ENCODE results near the gene SCARF1.

The SCARF1 gene

GRCh38 chr17:1616101-1616500 is 29.4 kb downstream of the SCARF1 start:
- DNase-seq (ENCODE audit: low read depth) = no peak
- H3K4me3 ChIP-seq (ENCODE audit: low read length) = no peak overlapping the region
- TF ChIP-seq CTCF (conservative IDR thresholded peaks at IDR 0.05; ENCODE audit: low read length) = no peak

- DNase-seq (ENCODE audit: low read depth) = no peak
- no peak overlapping the region for H3K4me3 ChIP-seq (ENCODE audit: low read length)
- no peak for TF ChIP-seq CTCF (conservative IDR thresholded peaks at IDR 0.05; ENCODE audit: low read length)
Measured at GRCh38 chr17:1612400-1612799, 33.1 kb downstream of the SCARF1 start.

GRCh38 chr17:1611715-1612114 is 33.8 kb downstream of the SCARF1 start:
- DNase-seq (ENCODE audit: low read depth) = no peak
- no peak overlapping the region for H3K4me3 ChIP-seq (ENCODE audit: low read length)
- TF ChIP-seq CTCF (conservative IDR thresholded peaks at IDR 0.05; ENCODE audit: low read length) = no peak

- DNase-seq (ENCODE audit: low read depth) = no peak
- H3K4me3 ChIP-seq (ENCODE audit: low read length) = no peak overlapping the region
- TF ChIP-seq CTCF (conservative IDR thresholded peaks at IDR 0.05; ENCODE audit: low read length) = no peak
Measured at GRCh38 chr17:1608676-1609075, 36.9 kb downstream of the SCARF1 start.

- TF ChIP-seq CTCF (conservative IDR thresholded peaks at IDR 0.05; ENCODE audit: low read length) = no peak
- DNase-seq (ENCODE audit: low read depth) = no peak
- no peak overlapping the region for H3K4me3 ChIP-seq (ENCODE audit: low read length)
Measured at GRCh38 chr17:1607971-1608320, 37.6 kb downstream of the SCARF1 start.

- TF ChIP-seq CTCF (conservative IDR thresholded peaks at IDR 0.05; ENCODE audit: low read length) = no peak
- no peak overlapping the region for H3K4me3 ChIP-seq (ENCODE audit: low read length)
- DNase-seq (ENCODE audit: low read depth) = no peak
Measured at GRCh38 chr17:1606352-1606985, 39.1 kb downstream of the SCARF1 start.

- H3K4me3 ChIP-seq (ENCODE audit: low read length) = no peak overlapping the region
- DNase-seq (ENCODE audit: low read depth) = no peak
- no peak for TF ChIP-seq CTCF (conservative IDR thresholded peaks at IDR 0.05; ENCODE audit: low read length)
Measured at GRCh38 chr17:1605681-1606351, 39.7 kb downstream of the SCARF1 start.

Data from AG10803 (cell line).